GM18907 (cell line): ENCODE measurements around the gene GNAT1.
A peak's percentile ranks its signal among the peaks of the same experiment; 100 is the strongest.
"Not testable (repeated sequence)": the region's sequence is repeated elsewhere in the genome, so short reads cannot be mapped to it uniquely, and the experiment has no call there.

Experiments
- ATAC-seq: cut with Tn5 transposase; IDR thresholded peaks from one replicate; pipeline ENCODE4 v1.9.1; 2021; ENCODE audit warnings: mild to moderate bottlenecking, moderate library complexity; ENCODE audit not compliant: unreplicated experiment

Gene GNAT1

DNA sequence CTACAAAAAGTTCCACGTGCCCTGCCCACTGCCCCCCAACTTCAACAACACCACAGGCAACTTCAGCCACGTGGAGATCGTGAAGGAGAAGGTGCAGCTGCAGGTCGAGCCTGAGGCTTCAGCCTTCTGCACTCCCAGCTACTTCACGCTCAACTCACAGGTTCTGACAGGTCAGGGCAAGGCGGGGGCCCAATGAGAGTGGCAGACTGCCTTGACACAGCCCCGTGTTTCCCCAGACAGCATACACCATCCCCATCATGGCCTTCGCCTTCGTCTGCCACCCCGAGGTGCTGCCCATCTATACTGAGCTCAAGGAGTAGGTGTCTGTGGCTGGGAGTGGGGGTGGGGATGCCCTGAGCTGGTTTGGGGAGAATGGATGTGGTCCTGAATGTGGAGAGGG lies 26.3 kb downstream of the GNAT1 start:
- no peak for ATAC-seq

DNA sequence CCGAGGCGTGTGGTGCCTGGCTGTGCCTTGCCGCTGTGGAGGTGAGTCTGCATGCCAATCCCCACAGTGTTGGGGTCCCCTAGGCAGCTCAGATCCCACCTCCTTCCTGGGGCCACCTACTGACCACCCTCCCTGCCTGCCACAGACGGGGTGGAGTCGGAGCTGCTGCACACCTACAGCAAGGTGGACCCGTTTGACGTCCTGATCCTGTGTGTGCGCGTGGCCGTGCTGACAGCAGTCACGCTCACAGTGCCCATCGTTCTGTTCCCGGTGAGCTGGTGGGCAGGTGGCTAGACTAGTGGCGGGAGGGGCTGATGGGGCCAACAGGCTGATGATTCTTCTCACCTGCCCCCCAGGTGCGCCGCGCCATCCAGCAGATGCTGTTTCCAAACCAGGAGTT lies 27.0 kb downstream of the GNAT1 start:
- ATAC-seq: no peak

DNA sequence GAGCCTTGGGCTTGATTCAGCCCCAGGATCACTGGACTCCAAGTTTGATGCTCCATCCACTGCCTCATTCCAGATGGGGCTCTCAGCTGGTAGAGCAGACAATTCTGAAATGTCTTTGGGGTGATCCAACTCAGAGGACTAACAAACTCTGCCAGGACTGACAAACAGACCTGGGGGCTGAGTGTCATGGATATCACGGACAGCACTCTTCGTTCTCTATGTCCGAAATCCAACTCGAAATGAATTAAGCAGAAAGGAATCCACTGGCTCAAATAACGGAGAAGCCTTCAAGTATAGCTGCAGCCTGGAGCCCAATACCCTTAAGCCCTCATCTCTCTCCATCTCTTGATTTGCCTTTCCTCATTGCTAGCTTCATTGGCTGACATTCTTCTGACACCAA lies 27.9 kb downstream of the GNAT1 start:
- ATAC-seq: no peak

GRCh38 chr3:50220109-50220508 lies 28.7 kb downstream of the GNAT1 start:
- ATAC-seq: no peak

DNA sequence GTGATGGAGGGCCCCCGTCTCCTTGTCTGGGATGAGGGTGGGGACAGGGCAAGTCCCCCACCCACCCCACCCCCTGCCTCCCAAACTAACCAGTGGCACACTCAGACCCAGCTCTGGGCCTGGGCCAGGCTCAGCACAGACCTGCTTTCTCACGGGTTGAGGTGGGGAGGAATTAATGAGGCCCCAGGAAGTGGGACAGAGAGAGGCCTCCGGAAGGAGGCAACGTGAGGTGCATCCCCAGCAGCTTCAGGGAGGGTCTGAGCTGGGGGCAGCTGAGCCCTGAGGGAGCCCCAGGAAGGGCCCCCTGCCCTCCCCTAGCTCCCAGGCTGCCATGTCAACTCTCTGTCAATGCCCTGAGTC lies 29.6 kb downstream of the GNAT1 start:
- no peak for ATAC-seq

DNA sequence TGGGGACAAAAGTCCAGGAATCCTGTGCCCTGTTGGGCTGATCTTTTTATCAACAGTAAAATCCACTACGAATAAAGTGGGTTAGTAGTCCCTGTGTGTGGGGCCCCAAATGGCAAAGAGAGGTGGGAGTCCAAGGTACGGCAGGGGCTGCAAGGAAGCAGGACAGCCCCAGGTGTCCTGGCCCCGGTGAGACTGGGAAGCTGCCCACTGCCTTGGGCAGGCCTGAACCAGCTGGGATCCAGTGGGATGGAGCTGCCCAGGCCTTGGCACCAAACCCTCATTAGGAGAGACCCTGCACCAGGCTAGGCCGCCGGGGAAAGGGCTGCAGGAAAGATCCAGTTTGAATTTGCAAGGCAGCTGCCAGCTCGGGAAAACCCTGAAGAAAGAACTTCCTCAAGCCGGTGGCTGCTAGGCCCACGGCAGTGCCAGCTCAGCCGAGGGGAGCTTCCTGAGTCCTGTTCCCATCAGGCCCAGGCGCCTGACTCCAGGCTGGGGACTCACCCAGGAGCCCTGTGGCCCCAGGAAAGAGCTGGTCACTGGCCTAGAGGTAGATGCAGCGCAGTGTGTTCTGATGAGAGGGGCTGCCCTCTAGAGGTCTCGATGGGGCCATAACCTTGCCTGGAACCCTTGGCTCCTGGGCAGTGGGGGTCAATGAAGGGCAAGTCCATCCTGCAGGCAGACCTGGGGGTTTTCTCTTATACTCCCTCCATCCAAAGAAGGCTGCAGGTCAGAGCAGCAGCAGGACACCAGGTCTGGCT lies 30.2 kb downstream of the GNAT1 start:
- no peak for ATAC-seq

DNA sequence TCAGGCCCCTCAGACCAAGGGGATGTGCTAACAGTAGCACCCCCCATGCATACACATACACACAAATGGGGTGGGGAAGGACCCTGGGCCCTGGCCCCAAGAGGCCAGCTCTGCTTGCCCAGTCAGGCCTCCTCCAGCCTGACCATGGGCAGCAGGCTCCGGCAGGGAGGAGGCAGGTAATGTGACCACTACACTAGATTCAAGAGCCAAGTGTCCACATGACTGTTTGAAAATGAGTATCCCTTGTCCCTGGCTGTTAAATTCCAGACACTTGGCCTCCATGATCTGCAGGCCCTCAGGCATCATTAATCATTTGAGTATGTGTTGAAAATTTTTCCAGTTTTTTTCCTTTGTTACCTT lies 30.7 kb downstream of the GNAT1 start:
- no peak for ATAC-seq

DNA sequence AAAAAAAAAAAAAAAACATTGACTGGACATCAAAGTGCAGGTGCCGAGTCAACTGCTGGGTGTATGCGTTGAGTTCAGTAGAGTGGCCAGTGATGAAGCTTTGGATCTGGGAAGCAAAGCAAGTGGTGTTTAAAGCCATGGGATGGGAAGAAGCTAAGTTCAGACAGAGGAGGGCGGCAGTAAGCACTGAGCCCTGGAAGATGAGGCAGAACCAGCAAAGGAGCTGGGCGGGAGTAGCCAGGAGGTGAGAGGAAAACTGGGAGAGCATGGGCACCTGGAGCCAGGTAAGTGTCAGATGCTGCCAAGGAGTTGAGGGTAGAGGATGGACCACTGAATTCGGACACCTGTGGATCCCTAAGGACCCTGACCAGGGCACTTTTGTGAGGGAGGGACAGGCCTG lies 33.2 kb downstream of the GNAT1 start:
- ATAC-seq: no peak

DNA sequence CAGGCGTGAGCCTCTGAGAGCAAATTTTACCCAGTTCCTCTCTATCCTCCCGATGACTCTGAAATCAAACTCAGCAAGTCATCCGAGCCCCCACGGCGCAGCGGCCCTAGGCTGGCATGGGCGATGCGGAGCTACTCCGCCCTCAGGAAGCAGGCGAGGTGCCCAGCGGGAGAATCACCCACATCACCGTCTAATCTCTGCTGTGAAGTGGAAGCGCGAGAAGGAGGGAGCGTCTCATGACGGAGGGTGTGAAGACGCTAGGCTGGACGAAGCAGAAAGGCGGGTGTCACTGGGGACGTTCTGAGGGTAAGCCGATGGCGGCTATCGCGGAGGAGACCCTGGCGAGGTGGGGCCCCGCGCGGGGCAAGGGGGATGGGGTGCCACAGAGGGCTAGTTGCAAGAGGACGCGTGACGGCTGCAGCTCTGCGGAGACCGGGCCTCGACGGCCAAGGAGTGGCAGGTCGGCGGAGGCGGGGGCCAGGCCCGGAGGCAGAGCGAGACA lies 35.5 kb downstream of the GNAT1 start:
- peak; percentile 18 for ATAC-seq

DNA sequence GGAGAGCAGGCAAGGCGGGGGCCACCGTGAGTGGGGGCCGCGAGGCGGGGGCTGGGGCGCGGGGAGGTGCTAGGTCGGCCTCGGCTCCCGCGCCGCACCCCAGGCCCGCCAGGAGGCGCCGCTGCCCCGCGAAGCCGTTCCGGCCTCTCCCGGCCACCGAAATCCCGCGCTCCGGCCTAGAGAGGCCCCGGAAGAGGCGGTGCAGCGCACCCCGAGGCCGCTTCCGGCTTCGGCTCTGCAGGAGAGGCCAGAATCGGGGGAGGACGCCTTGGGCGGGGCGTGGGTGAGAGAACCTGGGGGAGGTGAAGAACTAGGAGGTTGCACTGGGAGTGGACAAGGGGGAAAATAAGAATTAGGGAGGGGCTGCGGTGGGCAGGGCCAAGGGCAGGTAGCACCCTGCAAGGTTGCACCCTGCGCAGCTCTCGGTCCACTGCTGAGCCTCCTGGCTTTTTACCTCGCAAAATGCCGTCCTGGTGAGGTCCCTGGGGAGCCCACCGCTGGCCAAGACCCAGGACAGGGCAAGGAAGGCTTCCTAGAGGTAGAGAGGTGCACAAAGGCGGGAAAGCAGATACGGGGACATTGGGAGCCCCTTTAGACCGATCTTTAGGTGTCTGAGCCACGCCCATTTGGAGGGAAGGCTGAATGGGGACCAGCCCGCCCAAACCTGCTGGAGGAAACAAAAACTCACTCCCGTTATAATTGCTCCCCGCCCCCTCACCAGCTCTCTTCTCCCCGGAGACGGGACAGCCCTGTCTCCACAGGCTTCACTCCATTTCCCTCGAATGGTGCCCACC lies 36.2 kb downstream of the GNAT1 start:
- peak; percentile 77 for ATAC-seq

DNA sequence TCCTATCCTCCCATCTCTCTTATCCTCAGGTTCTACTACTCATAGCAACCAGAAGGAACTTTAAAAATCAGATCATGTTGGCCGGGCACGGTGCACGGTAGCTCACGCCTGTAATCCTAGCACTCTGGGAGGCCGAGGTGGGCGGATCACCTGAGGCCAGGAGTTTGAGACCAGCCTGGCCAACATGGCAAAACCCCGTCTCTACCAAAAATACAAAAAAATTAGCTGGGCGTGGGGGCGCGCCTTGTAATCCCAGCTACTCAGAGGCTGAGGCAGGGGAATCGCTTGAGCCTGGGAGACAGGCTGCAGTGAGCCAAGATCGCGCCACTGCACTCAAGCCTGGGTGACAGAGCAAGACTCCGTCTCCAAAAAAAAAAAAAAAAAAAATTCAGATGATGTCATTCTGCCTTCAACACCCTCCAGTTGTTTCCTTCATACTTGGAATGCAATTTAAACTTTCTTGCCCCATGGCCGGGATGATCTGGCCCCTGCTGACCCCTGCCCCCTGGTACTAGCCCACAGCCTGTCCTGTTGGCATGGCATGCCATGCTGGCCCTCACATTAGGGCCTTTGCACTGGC lies 36.9 kb downstream of the GNAT1 start:
- ATAC-seq: not testable (repeated sequence)

- no peak for ATAC-seq
These were observed 38.1 kb downstream of the GNAT1 start for GRCh38 chr3:50229490-50229889.

DNA sequence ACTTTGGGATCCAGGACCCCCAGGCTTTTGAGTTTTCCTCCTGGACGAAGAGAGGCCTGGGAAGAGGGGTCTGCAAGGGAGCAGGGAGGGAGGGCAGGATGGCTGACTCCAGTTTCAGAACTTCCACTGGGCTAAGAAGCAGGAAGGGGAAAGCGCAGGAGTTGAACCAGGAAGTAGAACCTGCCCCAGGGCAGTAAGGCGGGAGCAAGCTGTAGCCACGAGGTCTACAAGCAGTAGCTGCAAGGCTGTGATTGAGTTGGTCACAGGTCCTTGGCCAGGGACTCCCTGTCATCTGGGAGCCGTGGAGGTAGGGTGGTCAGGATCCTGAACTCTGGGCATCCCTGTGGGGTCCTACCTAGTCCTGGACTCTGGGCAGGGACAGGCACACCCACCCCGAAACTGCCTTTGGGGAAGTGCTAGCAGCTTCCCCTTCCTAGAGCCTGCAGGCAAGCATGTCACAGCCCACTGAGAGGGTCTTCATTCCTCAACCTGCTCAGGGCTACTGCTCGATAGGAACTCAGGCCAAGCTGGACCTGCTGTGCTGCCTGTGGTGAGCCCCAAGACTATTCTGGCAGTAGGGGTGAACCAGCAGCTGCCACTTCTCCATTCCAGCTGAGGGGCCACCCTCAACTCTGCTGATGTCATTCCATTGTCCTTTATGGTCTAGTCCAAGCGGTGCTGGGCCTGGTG lies 38.8 kb downstream of the GNAT1 start:
- ATAC-seq: no peak

DNA sequence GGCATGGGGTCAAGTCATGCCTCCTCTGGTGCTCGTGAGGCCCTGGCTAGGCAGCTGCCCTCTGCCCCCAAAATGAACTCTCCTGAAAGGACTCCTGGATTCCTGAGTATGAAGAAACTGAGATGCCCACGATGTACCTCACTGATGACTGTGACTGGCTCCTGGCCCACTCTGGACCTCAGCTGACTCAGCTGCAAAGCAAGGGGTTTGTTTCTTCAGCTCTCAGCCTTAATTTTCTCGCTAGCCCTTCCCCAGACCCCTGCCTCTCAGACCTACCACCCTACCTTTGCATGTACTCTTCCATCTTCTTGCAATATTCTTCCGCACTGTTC lies 39.4 kb downstream of the GNAT1 start:
- no peak for ATAC-seq

DNA sequence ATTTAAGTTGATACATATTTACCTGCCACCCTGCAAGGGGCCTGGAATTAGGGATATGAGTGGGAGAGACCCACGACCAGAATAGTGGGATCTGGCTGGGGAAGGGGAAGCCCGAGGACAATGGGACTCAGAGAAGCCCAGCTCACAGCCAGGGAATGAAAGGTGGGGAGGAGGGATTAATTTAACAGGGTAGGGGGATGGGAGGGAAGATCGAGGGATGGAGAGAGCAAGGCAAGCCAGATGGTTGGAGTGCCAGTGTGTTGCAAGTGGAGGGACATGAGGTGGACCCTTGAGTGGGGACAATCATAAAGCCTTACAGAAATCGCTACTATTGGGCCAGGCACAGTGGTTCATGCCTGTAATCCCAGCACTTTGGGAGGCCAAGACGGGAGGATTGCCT lies 40.2 kb downstream of the GNAT1 start:
- ATAC-seq: no peak

DNA sequence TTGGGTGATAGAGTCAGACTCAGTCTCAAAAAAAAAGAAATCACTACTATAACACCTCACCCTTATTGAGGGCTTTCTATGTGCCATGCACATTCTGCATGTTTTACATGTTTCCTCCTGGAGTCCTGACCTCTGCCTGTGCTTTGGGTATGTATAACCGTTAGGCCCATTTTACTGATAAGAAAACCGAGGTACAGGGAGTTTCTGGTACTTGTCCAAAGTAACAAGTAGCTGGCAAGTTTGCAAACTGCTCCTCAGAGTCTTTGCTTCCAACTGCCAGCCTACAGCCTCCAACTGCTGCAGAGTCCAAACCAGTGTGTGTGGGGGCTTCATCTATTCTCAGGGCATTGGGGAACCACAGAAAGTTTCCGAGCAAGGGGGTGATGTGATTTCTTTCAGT lies 40.9 kb downstream of the GNAT1 start:
- ATAC-seq: no peak

GRCh38 chr3:50233176-50233575 lies 41.8 kb downstream of the GNAT1 start:
- ATAC-seq: no peak

- ATAC-seq: peak; percentile 91
These were observed 44.5 kb downstream of the GNAT1 start, which contains the start of gene GNAI2 for GRCh38 chr3:50235716-50236483. Gene GNAI2 (plus strand): TSS chr3:50236204. CDS start chr3:50236336, 132 bp downstream.

GRCh38 chr3:50236484-50237132 lies 45.2 kb downstream of the GNAT1 start:
- no peak for ATAC-seq

- ATAC-seq: no peak
These were observed 45.8 kb downstream of the GNAT1 start for GRCh38 chr3:50237133-50237651.
